Activated CD8-positive, alpha-beta memory T cell treated with anti-CD3 and anti-CD28 coated beads, Interleukin-2, amount 50 U/mL, for 1 hour (primary cell): Measurements from ENCODE around the gene RHBDL2.
A peak's percentile ranks its signal among the peaks of the same experiment; 100 is the strongest.
"Not testable (repeated sequence)": the region's sequence is repeated elsewhere in the genome, so short reads cannot be mapped to it uniquely, and the experiment has no call there.

ENCODE experiments used
- DNase-seq: peaks from one replicate; pipeline ENCODE4 v3.0.0-alpha.2; 2020; ENCODE audit errors: extremely low read depth

The RHBDL2 gene

DNA sequence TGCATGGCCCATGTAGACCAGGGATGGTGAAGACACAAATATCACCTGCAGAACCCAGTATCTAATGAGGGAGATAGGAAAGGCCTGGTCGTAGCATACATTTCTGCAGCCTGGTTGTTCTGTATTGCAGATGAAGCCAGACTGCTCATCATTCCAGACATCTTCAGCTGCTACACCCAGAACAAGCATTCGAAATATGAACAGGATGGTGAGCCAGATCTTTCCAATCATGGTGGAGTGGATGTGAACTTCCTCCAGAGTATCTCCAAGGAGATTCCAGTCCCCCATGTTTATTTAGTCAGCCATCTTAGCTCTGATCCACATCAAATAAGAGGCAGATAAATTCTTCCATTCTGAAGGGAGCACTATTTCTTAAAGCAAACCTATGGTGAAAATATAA lies 65.8 kb downstream of the RHBDL2 start:
- DNase-seq: no peak

GRCh38 chr1:38873027-38873969 lies 68.3 kb downstream of the RHBDL2 start, which contains the start of gene MYCBP:
TSS of gene MYCBP (minus strand) at chr1:38873348. CDS start at chr1:38873305, 43 bp downstream.
- peak; percentile 85 for DNase-seq

- DNase-seq: no peak
Observed at GRCh38 chr1:38872401-38873026, 69.1 kb downstream of the RHBDL2 start.

DNA sequence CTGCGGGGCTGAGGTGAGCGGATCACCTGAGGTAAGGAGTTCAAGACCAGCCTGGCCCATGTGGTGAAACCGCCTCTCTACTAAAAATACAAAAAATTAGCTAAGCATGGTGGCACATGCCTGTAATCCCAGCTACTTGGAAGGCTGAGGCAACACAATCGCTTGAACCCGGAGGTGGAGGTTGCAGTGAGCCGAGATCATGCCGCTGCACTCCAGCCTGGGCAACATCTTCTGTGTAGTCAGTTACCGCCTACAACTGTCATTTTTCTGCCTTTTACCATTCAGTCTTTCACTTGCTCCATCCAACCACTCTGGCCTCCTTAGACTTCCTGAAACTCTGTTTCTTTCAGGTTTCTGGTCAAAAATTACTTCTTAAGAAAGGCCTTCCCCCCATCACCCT lies 70.6 kb downstream of the RHBDL2 start:
- no peak for DNase-seq

DNA sequence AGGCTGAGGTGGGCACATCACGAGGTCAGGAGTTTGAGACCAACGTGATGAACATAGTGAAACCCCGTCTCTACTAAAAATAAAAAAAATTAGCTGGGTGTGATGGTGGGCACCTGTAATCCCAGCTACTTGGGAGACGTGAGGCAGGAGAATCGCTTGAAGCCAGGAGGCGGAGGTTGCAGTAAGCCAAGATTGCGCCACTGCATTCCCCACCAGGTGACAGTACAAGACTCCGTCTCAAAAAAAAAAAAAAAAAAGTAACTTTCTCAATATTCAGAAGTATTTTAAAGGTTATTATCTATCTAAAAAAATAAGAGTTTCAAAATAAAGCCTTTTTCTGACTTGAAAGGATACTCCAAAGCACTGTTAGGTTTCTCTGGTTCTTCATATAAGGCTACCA lies 74.4 kb downstream of the RHBDL2 start:
- DNase-seq: no peak

- DNase-seq: no peak
Observed at GRCh38 chr1:38865112-38865715, 76.4 kb downstream of the RHBDL2 start.

GRCh38 chr1:38860454-38860795 lies 81.2 kb downstream of the RHBDL2 start:
- no peak for DNase-seq

DNA sequence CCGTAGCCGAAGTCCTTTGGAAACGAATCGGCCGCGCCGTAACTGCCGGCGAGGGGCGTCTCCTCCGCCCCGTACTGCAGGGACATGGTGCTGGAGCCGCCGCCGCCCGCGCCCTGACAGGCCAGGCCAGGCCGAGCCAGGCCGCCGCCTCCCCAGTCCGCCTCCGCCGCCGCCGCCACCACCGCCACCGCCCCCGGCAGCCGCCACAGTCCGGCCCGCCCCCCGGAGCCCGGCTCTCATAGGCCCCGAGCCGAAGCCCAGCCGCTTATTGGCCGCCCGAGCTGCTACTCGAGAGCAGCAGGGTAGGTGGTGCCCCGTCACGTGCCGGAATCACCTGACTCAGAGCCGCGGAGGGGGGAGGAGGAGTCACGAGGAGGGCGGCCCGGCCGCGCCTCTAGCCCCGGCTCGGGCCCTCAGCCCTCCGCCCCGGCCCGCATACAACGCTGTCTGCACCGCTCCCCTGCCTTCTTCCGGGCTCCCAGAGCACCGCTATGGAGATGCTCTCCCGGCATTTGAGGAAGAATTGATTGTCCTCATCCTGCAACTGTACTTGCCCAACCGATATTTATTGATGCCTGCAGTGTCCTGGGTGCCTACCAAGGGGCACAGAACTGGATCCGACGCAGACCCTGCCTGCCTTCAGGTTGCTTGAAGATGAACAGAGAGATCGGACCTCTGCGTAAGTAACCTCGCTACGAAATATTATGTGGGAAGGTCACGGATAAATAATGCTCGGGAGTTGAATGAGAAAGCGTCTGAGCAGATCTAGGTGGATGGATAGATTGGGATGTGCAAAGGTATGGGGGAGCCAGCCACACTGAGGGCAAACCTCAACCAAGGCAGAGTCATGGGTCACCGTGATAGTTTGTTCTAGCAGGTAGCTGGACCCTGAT lies 81.8 kb downstream of the RHBDL2 start, which contains the start of gene RRAGC:
Gene RRAGC (minus strand): TSS at position 212 of the 893 bp plus-strand sequence. CDS start 126 bp downstream, at position 86.
- DNase-seq: peak; percentile 94

- DNase-seq: no peak
Observed at GRCh38 chr1:38858833-38859560, 82.6 kb downstream of the RHBDL2 start.

DNA sequence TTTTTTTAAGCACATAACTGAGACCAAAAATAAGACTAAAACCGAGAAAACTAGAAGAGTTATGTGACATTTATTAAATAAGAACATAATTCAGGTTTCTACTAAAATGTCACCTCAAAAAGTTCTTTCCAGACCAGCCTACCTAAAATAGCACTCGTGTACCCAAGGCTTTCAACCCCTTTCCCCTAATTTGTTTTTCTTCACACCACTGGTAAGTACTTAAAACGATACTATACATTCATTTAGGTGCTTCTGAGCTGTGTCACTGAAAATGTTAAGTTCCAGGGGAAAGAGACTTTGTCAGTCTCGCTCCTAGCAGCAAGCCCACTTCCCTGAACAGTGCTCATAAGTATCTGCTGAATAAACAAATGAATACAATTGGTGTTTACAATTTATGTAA lies 88.8 kb downstream of the RHBDL2 start:
- DNase-seq: no peak

GRCh38 chr1:38848071-38848470 lies 93.6 kb downstream of the RHBDL2 start:
- DNase-seq: no peak

DNA sequence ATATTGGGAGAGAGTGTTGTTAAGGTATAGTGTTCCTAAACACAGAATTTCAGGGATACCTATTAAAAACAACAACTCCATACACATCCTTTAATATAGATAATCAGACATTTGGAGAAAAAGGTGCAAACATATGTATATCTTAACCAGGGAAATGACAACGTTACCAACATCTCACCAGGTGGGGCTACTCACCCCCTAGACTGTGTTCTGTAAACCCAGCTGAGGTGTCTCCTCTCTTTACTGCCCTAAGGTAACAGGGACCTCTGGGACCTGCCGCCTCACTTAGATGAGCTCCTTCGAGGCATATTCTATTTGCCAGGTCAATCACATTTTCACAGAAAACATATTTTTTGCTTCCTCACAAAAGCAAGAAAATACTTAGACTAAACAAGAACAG lies 95.4 kb downstream of the RHBDL2 start:
- DNase-seq: no peak

- not testable (repeated sequence) for DNase-seq
Observed at GRCh38 chr1:38845088-38845487, 96.5 kb downstream of the RHBDL2 start.

DNA sequence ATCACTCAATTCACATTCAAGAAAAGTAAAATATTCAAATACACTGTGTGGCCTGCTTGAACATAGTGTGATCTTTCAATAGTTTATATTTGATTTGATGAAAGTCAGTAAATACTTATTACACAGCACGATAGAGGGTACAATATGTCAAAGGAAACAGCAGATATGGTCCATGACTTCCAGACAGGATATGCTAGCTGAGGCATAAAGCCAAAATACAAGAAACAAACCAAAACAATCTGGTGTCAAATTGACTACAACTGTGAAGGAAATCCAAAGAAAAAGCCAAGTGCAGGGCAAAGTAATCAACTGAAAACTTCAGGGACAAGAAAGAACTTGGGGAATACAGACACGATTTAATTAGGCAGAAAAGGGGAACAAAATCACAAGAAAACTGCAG lies 101.3 kb downstream of the RHBDL2 start:
- no peak for DNase-seq

DNA sequence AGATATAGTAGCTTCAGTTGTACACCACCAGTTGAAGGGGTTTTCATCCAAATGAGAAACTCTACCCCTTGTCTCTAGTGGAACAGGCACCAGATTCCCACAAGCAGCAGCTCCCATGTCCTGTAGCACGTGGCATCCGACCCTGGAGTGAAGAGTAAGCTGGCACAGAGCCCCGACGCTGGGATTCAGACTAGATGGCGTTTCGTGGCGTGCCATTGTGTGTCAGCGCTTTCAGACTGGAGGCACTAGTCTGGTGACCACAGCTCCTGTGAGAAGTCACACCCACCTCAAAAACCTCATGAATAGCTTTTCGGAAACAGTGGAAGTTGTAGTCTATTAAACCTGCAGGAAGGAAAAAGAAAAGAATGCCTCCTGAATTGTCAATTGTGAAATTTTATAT lies 102.3 kb downstream of the RHBDL2 start:
- DNase-seq: no peak

- DNase-seq: not testable (repeated sequence)
Observed at GRCh38 chr1:38836316-38836715, 105.3 kb downstream of the RHBDL2 start.
